HEK293 (cell line): ENCODE results near the gene SH3RF1.

Experiments used
- CTCF ChIA-PET: fragments of 350-600 bp; formaldehyde crosslinking; extraction: SDS; loops from one replicate; lab custom pipeline; 2021; ENCODE audit warnings: antibody characterized with exemption; lab: Yijun Ruan, JAX
- POLR2A ChIA-PET: fragments of 300-600 bp; formaldehyde crosslinking; extraction: SDS; loops from one replicate; lab custom pipeline; 2020; ENCODE audit warnings: antibody characterized with exemption, inconsistent platforms; lab: Yijun Ruan, JAX
- H3K27ac ChIP-seq: fragments of 200-500 bp; sonication (Bioruptor generic); 2 replicates; pipeline ENCODE4 v1.5.1; 2014; ENCODE audit warnings: low read depth, low read length, control low read depth, inconsistent platforms; ENCODE audit errors: extremely low read depth
- H3K36me3 ChIP-seq, 2 experiments: fragments of 200-500 bp in 1 of 2; sonication (Bioruptor generic) in 1 of 2; 1 replicate in 1 of 2; 2 replicates in 1 of 2; pipeline ENCODE4 v1.5.1; 2014 to 2017; ENCODE audit warnings: inconsistent platforms in 2 of 2, low read length in 2 of 2; ENCODE audit not compliant: control insufficient read depth in 2 of 2, insufficient read depth in 1 of 2
- H3K4me1 ChIP-seq: fragments of 200-500 bp; sonication (Bioruptor generic); 2 replicates; pipeline ENCODE4 v1.5.1; 2014; ENCODE audit warnings: mild to moderate bottlenecking, low read length, inconsistent platforms; ENCODE audit not compliant: control insufficient read depth, insufficient read depth
- H3K4me3 ChIP-seq: 2 replicates; pipeline ENCODE4 v1.5.1; 2011; ENCODE audit warnings: low read depth, mild to moderate bottlenecking, control low read depth, low read length, moderate library complexity
- H3K9me3 ChIP-seq: fragments of 200-500 bp; sonication (Bioruptor generic); 2 replicates; pipeline ENCODE4 v1.5.1; 2014; ENCODE audit warnings: low read depth, low read length, inconsistent platforms; ENCODE audit not compliant: control insufficient read depth, insufficient read depth
- CTCF ChIP-seq: fragments of 450-650 bp; formaldehyde crosslinking; IDR thresholded peaks from 2 replicates; pipeline ENCODE4 v1.5.1; 2016; ENCODE audit warnings: missing biosample characterization, missing genetic modification characterization
- REPIN1 ChIP-seq: fragments of 450-650 bp; formaldehyde crosslinking; IDR thresholded peaks from 2 replicates; pipeline ENCODE4 v1.5.1; 2017; ENCODE audit warnings: missing biosample characterization, missing genetic modification characterization, low read depth
- ZBTB11 ChIP-seq: fragments of 450-650 bp; formaldehyde crosslinking; conservative IDR thresholded peaks from 2 replicates; pipeline ENCODE4 v1.5.1; 2016; ENCODE audit warnings: low read depth, missing biosample characterization, missing genetic modification characterization
- ZNF148 ChIP-seq: fragments of 450-650 bp; formaldehyde crosslinking; IDR thresholded peaks from 2 replicates; pipeline ENCODE4 v1.5.0; 2017; ENCODE audit warnings: missing biosample characterization, missing genetic modification characterization, borderline replicate concordance
- ZNF175 ChIP-seq: fragments of 450-650 bp; formaldehyde crosslinking; IDR thresholded peaks from 2 replicates; pipeline ENCODE4 v1.5.1; 2016; ENCODE audit warnings: missing biosample characterization, missing genetic modification characterization
- ZNF211 ChIP-seq: fragments of 450-650 bp; formaldehyde crosslinking; IDR thresholded peaks from 2 replicates; pipeline ENCODE4 v1.5.1; 2016; ENCODE audit warnings: low read depth, missing biosample characterization, missing genetic modification characterization
- ZNF239 ChIP-seq: fragments of 450-650 bp; formaldehyde crosslinking; IDR thresholded peaks from 2 replicates; pipeline ENCODE4 v1.5.1; 2016; ENCODE audit warnings: missing biosample characterization, missing genetic modification characterization
- ZNF26 ChIP-seq: fragments of 450-650 bp; formaldehyde crosslinking; IDR thresholded peaks from 2 replicates; pipeline ENCODE4 v1.5.1; 2016; ENCODE audit warnings: missing biosample characterization, missing genetic modification characterization
- ZNF302 ChIP-seq: fragments of 450-650 bp; formaldehyde crosslinking; IDR thresholded peaks from 2 replicates; pipeline ENCODE4 v1.5.1; 2016; ENCODE audit warnings: missing biosample characterization, missing genetic modification characterization, low read depth
- ZNF580 ChIP-seq: fragments of 450-650 bp; formaldehyde crosslinking; IDR thresholded peaks from 2 replicates; pipeline ENCODE4 v1.5.1; 2016; ENCODE audit warnings: missing biosample characterization, missing genetic modification characterization
- ZNF670 ChIP-seq: fragments of 450-650 bp; formaldehyde crosslinking; IDR thresholded peaks from 2 replicates; pipeline ENCODE4 v1.5.1; 2016; ENCODE audit warnings: missing biosample characterization, missing genetic modification characterization, low read depth
- ZNF701 ChIP-seq: fragments of 450-650 bp; formaldehyde crosslinking; IDR thresholded peaks from 2 replicates; pipeline ENCODE4 v1.5.1; 2016; ENCODE audit warnings: missing biosample characterization, missing genetic modification characterization

Gene SH3RF1

GRCh38 chr4:169307576-169307975 is 36.8 kb upstream of the SH3RF1 start (continued):
- TF ChIP-seq ZNF148: no peak
- no peak for TF ChIP-seq ZNF580
- no peak for TF ChIP-seq ZNF239 (tag by site-specific recombination)

- Histone ChIP-seq H3K9me3 (no peaks in the 10 kb centered on the region), H3K4me1 (no peaks in the 10 kb centered on the region), H3K36me3 (no peaks in the 10 kb centered on the region), H3K4me3 (no peak overlapping the region)
- ChIA-PET POLR2A (no interaction called here), CTCF (no interaction called here)
- no peak for TF ChIP-seq ZBTB11 (tag by site-specific recombination)
- no peak for TF ChIP-seq REPIN1 (tag by site-specific recombination)
- no peak for TF ChIP-seq CTCF
- TF ChIP-seq ZNF302 (tag by site-specific recombination): no peak
- TF ChIP-seq ZNF26 (tag by site-specific recombination): no peak
- no peak for TF ChIP-seq ZNF701 (tag by site-specific recombination)
- no peak for TF ChIP-seq ZNF148
- TF ChIP-seq ZNF211 (tag by site-specific recombination): no peak
- TF ChIP-seq ZNF670 (tag by site-specific recombination): no peak
- no peak for TF ChIP-seq ZNF175 (tag by site-specific recombination)
- TF ChIP-seq, all 188 proteins: peak for 0
- H3K27ac ChIP-seq: no peak overlapping the region
These were observed 34.9 kb upstream of the SH3RF1 start for GRCh38 chr4:169305651-169306050.
